ENCODE measurements around the gene STH. TPM values are rescaled to one million over a fixed set of nuclear protein-coding genes. Genes with fewer than 3 reads are reported as not detected.

Gene STH
- total RNA-seq, 1 donor from 2014 or later: not detected

DNA sequence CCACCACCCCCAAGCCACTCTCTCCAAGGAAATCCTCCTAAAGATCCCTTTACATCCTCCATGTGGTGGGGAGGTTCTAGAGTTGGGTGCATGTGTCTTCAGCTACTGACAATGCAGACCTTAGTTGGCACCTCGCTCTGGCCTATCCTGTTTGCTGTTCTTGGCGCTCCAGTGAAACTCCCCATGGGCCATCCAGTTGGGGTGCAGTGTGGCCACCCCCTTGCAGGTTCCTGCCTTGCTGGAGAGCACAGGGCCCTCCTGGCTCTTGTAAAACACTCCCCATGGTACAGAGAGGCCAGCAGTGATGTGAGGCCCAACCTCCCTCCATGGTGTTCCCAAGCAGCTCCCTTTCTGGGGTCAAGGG lies 22.7 kb upstream of the STH start:
- Histone ChIP-seq H3K4me2 (no peak overlapping the region), H3K4me3 (no peak overlapping the region), H3F3A (ENCODE audit: low read depth) (no peaks in the 10 kb centered on the region), H3K36me3 (no peaks in the 10 kb centered on the region), H3K27ac (no peak overlapping the region), H3K4me1 (no peaks in the 10 kb centered on the region), H3K9me3 (ENCODE audit: low read depth) (no peaks in the 10 kb centered on the region), H2AFZ (replicated peaks) (no peak overlapping the region), H3K27me3 (no peaks in the 10 kb centered on the region), H3K9ac (no peak overlapping the region), H3K79me2 (ENCODE audit: low read depth) (no peaks in the 10 kb centered on the region), H4K20me1 (ENCODE audit: low read depth) (no peaks in the 10 kb centered on the region)
- Mint-ChIP-seq H3K4me3 (no peak overlapping the region), H3K27me3 (ENCODE audit: insufficient read depth, low read depth) (no peaks in the 10 kb centered on the region), H3K9me3 (no peaks in the 10 kb centered on the region), H3K27ac (no peak overlapping the region), H3K36me3 (no peaks in the 10 kb centered on the region), H3K4me1 (peaks cover 9% of the 10 kb centered on the region)
- TF ChIP-seq EZH2phosphoT487 (IDR thresholded peaks at IDR 0.05) (no peak), CTCF (IDR thresholded peaks at IDR 0.05) (no peak), EZH2 (IDR thresholded peaks at IDR 0.05) (no peak)
- no peak for DNase-seq (ENCODE audit: low spot score)

DNA sequence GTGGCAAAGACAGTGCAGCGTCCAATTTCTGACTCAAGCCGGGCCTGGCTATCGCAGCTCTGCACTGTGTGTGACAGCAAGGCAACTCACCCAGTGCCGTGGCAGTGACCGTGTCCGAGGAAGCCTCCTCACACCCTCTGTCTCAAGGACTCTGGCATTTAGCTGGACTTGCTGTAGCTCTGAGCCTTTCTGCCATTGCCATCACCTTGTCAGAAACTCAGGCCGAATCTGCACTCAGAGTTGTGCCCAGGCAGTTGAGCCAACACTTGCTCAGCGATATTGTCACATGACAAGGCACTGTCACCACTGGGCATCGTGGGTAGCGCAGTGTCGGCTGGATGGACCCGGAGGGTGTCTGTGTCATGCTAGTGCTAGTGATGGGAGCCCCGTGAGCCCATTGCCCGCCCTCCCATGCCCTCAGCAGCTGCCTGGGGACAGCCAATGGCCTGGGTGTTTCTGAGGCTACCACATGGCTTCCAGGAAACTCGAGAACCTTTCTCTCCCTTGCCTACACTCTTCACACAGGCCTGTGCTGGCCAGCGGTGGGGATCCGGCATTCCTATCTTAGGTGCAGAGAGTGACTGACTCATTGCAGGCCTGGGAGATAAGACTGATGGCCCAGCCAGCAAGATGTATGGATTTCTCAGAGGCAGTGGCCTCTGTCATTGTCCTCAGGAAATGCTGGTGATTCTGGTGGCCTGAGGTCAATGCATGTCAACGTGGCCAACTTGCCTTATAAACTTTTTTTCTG lies 22.1 kb upstream of the STH start:
- Histone ChIP-seq H3K79me2 (ENCODE audit: low read depth) (no peaks in the 10 kb centered on the region), H3K27ac (no peak overlapping the region), H3K4me1 (no peaks in the 10 kb centered on the region), H3F3A (ENCODE audit: low read depth) (no peaks in the 10 kb centered on the region), H3K36me3 (no peaks in the 10 kb centered on the region), H3K9me3 (ENCODE audit: low read depth) (no peaks in the 10 kb centered on the region), H3K27me3 (no peaks in the 10 kb centered on the region), H2AFZ (replicated peaks) (no peak overlapping the region), H3K4me2 (no peak overlapping the region), H4K20me1 (ENCODE audit: low read depth) (no peaks in the 10 kb centered on the region), H3K9ac (no peak overlapping the region), H3K4me3 (no peak overlapping the region)
- no peak overlapping the region for H3K4me3 Mint-ChIP-seq
- no peak for DNase-seq (ENCODE audit: low spot score)
- no peaks in the 10 kb centered on the region for H3K27me3 Mint-ChIP-seq (ENCODE audit: insufficient read depth, low read depth)
- no peaks in the 10 kb centered on the region for H3K9me3 Mint-ChIP-seq
- no peak overlapping the region for H3K27ac Mint-ChIP-seq
- H3K36me3 Mint-ChIP-seq: no peaks in the 10 kb centered on the region
- H3K4me1 Mint-ChIP-seq: peaks cover 9% of the 10 kb centered on the region
- no peak for TF ChIP-seq EZH2phosphoT487 (IDR thresholded peaks at IDR 0.05)
- no peak for TF ChIP-seq EZH2 (IDR thresholded peaks at IDR 0.05)
- TF ChIP-seq CTCF (IDR thresholded peaks at IDR 0.05): no peak

DNA sequence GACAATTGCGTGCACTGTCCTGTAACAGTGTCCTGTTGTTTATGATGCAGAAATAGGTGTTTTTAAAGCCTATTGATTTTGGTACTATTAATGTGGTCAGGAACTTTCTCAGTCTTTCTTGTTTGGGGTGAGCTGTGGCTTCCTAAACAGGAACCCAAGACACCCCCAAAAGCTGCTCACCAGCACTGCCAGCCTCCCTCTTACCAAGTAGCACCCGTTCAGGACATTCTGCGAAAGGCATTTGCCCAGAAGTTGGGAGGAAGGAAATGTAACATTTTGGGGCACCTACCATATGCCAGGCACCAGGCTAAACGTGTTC lies 21.6 kb upstream of the STH start:
- Mint-ChIP-seq H3K4me1 (peaks cover 9% of the 10 kb centered on the region), H3K27ac (no peak overlapping the region), H3K9me3 (no peaks in the 10 kb centered on the region), H3K36me3 (no peaks in the 10 kb centered on the region), H3K27me3 (ENCODE audit: insufficient read depth, low read depth) (no peaks in the 10 kb centered on the region), H3K4me3 (no peak overlapping the region)
- H2AFZ ChIP-seq (replicated peaks): no peak overlapping the region
- H3F3A ChIP-seq (ENCODE audit: low read depth): no peaks in the 10 kb centered on the region
- H3K79me2 ChIP-seq (ENCODE audit: low read depth): no peaks in the 10 kb centered on the region
- TF ChIP-seq EZH2phosphoT487 (IDR thresholded peaks at IDR 0.05): no peak
- no peak for TF ChIP-seq EZH2 (IDR thresholded peaks at IDR 0.05)
- no peak for TF ChIP-seq CTCF (IDR thresholded peaks at IDR 0.05)
- DNase-seq (ENCODE audit: low spot score): no peak
- no peaks in the 10 kb centered on the region for H3K36me3 ChIP-seq
- no peaks in the 10 kb centered on the region for H3K27me3 ChIP-seq
- no peak overlapping the region for H3K27ac ChIP-seq
- H4K20me1 ChIP-seq (ENCODE audit: low read depth): no peaks in the 10 kb centered on the region
- no peaks in the 10 kb centered on the region for H3K4me1 ChIP-seq
- no peak overlapping the region for H3K4me3 ChIP-seq
- H3K9me3 ChIP-seq (ENCODE audit: low read depth): no peaks in the 10 kb centered on the region
- no peak overlapping the region for H3K4me2 ChIP-seq
- H3K9ac ChIP-seq: no peak overlapping the region

Data from neural progenitor cell (in vitro differentiated cells).